IPS-15b (cell line): Measurements from ENCODE around the gene SETD4.
A peak's percentile ranks its signal among the peaks of the same experiment; 100 is the strongest.
"Not testable (repeated sequence)": the region's sequence is repeated elsewhere in the genome, so short reads cannot be mapped to it uniquely, and the experiment has no call there.

Experiments
- H3K27me3 ChIP-seq: one replicate; pipeline ENCODE4 v1.6.1; 2013; ENCODE audit warnings: low read length; ENCODE audit not compliant: control insufficient read depth, insufficient read depth
- H3K36me3 ChIP-seq: one replicate; pipeline ENCODE4 v1.6.1; 2013; ENCODE audit warnings: low read length; ENCODE audit not compliant: control insufficient read depth, insufficient read depth
- H3K4me1 ChIP-seq: one replicate; pipeline ENCODE4 v1.6.1; 2013; ENCODE audit warnings: mild to moderate bottlenecking, low read length; ENCODE audit not compliant: control insufficient read depth, insufficient read depth
- H3K4me3 ChIP-seq: one replicate; pipeline ENCODE4 v1.5.1; 2013; ENCODE audit warnings: low read depth, low read length
- H3K9ac ChIP-seq: one replicate; pipeline ENCODE4 v1.6.1; 2013; ENCODE audit warnings: low read depth, mild to moderate bottlenecking, low read length
- H3K9me3 ChIP-seq: one replicate; pipeline ENCODE4 v1.6.1; 2013; ENCODE audit warnings: mild to moderate bottlenecking, low read length; ENCODE audit not compliant: control insufficient read depth, insufficient read depth

The SETD4 gene

DNA sequence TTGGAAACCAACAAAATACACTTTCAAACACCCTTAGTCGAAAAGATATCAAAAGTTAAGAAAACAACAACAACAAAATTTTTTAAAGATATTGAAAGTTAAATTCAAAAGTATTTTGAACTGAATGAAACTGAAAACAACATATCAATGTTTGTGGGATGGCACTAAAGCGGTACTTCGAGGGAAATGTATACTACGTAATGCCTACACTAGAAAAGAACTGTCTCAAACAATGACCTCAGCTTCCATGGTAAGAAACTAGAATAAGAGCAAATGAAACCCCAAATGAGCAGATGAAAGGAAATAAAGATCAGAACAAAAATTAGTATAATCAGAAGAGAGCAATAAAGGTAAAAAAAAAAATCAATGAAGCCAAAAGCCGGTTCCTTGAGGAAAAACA lies 15.6 kb upstream of the SETD4 start:
- Histone ChIP-seq H3K9ac (no peak overlapping the region), H3K4me1 (peaks cover 16% of the 10 kb centered on the region), H3K36me3 (peaks cover 9% of the 10 kb centered on the region), H3K27me3 (no peaks in the 10 kb centered on the region), H3K4me3 (no peak overlapping the region), H3K9me3 (no peaks in the 10 kb centered on the region)

DNA sequence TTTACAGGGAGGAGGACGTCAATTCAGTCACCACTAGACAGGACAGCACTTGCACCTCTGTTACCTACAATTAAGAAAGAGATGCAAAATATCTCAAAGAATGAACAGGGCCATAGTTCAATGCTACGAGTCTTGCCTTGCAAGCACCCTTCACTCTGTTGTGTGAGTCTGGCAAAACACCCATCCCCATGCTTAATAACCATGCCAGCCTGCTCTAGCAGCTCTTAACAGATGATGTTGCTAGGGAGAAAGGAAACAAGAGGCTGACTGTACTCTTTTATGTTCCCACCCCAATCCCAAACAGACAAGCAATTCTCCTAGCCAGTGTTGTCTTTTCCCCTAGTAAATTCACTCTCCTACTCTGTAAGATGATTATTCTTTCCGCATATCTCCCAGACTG lies 14.8 kb upstream of the SETD4 start:
- Histone ChIP-seq H3K9me3 (no peaks in the 10 kb centered on the region), H3K27me3 (no peaks in the 10 kb centered on the region), H3K4me3 (no peak overlapping the region), H3K36me3 (peaks cover 9% of the 10 kb centered on the region), H3K9ac (no peak overlapping the region), H3K4me1 (peaks cover 19% of the 10 kb centered on the region)

DNA sequence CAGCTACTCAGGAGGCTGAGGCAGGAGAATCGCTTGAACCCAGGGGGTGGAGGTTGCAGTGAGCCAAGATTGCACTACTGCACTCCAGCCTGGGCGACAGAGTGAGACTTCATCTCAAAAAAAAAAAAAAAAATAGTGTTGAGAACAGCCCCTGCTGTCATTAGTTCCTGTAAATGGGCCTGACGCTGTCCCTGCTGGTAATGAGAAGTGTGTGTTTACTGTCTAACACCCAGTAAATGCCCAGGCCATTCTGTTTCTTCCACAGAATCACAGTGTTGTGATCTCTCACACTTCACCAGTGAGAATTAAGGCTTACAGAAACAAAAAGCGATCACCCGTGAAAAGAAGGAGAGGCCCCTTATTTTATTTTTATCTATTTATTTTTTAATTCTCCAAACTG lies 13.6 kb upstream of the SETD4 start:
- H3K4me1 ChIP-seq = peaks cover 19% of the 10 kb centered on the region
- H3K9me3 ChIP-seq, H3K27me3 ChIP-seq, H3K9ac ChIP-seq, H3K36me3 ChIP-seq, H3K4me3 ChIP-seq: not testable (repeated sequence)

DNA sequence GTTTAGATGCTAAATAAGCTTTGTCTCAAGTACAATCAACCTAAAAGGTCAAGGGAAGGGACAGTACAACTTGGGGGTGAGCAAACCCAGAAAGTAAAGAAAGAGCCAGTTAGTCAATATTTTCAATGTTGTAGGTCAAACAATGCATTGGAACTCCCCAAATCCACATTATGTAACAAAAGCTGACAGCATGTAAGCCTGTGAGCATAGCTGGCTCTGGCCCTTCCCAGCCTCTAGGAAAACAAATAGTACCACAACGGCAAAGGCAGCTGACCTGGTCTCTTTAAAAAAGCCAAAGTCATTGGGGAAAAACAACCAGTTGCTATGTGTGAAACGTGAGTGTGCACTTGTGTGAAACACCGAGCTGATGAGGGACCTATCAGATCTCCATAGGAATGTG lies 12.9 kb upstream of the SETD4 start:
- Histone ChIP-seq H3K27me3 (no peaks in the 10 kb centered on the region), H3K4me1 (peaks cover 19% of the 10 kb centered on the region), H3K36me3 (peaks cover 9% of the 10 kb centered on the region), H3K9me3 (peaks cover 9% of the 10 kb centered on the region), H3K4me3 (no peak overlapping the region), H3K9ac (no peak overlapping the region)

DNA sequence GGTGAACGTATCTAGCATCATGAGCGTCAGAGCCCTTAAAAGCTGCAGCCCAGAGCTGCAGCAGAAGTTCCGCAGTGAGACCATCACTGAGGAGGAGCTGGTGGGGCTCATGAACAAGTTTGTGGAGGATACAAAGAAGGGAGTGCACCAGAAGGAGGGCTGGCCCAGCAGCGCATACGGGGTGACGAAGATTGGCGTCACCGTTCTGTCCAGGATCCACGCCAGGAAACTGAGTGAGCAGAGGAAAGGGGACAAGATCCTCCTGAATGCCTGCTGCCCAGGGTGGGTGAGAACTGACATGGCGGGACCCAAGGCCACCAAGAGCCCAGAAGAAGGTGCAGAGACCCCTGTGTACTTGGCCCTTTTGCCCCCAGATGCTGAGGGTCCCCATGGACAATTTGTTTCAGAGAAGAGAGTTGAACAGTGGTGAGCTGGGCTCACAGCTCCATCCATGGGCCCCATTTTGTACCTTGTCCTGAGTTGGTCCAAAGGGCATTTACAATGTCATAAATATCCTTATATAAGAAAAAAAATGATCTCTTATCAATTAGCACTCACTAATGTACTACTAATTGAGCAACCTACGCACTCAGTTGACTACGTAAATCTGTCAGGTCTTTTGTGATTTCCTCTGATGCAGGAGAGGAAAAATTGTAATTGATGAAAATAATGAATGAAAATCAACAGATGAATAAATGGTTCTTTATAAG lies 12.3 kb upstream of the SETD4 start:
- H3K4me3 ChIP-seq = peak overlapping the region; percentile 5
- peaks cover 19% of the 10 kb centered on the region for H3K4me1 ChIP-seq

DNA sequence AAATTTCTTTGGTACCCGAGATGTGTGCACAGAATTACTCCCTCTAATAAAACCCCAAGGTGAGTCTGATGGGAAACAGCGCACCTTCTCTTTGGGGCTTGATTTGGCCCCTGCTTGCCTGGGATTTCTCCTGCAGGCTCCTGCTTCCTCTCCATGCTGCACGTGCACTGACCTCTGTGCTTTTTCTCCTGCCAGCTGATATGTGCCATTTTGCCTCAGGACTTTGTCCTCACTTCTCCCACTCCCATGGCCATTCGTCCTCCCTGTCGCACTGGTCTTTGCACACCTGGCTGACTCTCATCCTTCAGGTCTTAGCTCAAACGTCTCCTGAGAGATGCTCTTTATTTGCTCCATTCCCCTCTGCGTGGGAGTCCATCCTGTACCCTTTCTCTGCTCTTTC lies 10.7 kb upstream of the SETD4 start:
- peak overlapping the region; percentile 91 for H3K4me3 ChIP-seq
- H3K9ac ChIP-seq = no peak overlapping the region
- H3K36me3 ChIP-seq = peaks cover 9% of the 10 kb centered on the region
- peaks cover 12% of the 10 kb centered on the region for H3K9me3 ChIP-seq
- H3K27me3 ChIP-seq = no peaks in the 10 kb centered on the region
- H3K4me1 ChIP-seq = peaks cover 19% of the 10 kb centered on the region

More for the DNA sequence above, 12.3 kb upstream of the SETD4 start:
- Histone ChIP-seq H3K27me3 (no peaks in the 10 kb centered on the region), H3K9me3 (peaks cover 12% of the 10 kb centered on the region), H3K9ac (no peak overlapping the region), H3K36me3 (peaks cover 9% of the 10 kb centered on the region)

DNA sequence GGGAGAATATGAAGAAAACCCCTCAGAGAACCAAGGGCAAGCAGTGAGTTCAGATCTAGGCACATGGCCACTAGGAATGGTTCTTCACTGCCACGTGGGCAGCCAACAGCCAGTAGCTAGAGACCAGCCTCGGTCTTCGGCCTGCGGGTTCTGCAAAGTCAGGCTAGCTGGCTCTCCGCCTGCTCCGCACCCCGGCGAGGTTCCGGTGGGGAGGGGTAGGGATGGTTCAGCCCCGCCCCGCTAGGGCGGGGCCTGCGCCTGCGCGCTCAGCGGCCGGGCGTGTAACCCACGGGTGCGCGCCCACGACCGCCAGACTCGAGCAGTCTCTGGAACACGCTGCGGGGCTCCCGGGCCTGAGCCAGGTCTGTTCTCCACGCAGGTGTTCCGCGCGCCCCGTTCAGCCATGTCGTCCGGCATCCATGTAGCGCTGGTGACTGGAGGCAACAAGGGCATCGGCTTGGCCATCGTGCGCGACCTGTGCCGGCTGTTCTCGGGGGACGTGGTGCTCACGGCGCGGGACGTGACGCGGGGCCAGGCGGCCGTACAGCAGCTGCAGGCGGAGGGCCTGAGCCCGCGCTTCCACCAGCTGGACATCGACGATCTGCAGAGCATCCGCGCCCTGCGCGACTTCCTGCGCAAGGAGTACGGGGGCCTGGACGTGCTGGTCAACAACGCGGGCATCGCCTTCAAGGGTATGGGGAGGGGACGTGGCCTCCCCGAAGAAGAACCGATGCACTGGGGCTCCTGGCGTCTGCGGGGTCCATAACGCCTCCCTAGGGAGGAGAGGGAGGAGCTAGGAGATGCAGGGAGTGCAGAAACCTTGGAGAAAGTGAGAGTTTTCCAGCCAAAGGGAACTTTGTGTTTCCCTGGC lies 9.6 kb upstream of the SETD4 start, which contains the start of gene CBR1:
Gene CBR1, plus strand, starts transcription at position 312 of the 871 bp plus-strand sequence. Its CDS starts 92 bp downstream, at position 404.
- Histone ChIP-seq H3K9me3 (peaks cover 12% of the 10 kb centered on the region), H3K9ac (peak within 1 kb of the TSS; percentile 81), H3K4me1 (peaks cover 14% of the 10 kb centered on the region), H3K4me3 (peak within 1 kb of the TSS; percentile 91), H3K36me3 (peaks cover 9% of the 10 kb centered on the region), H3K27me3 (no peaks in the 10 kb centered on the region)

DNA sequence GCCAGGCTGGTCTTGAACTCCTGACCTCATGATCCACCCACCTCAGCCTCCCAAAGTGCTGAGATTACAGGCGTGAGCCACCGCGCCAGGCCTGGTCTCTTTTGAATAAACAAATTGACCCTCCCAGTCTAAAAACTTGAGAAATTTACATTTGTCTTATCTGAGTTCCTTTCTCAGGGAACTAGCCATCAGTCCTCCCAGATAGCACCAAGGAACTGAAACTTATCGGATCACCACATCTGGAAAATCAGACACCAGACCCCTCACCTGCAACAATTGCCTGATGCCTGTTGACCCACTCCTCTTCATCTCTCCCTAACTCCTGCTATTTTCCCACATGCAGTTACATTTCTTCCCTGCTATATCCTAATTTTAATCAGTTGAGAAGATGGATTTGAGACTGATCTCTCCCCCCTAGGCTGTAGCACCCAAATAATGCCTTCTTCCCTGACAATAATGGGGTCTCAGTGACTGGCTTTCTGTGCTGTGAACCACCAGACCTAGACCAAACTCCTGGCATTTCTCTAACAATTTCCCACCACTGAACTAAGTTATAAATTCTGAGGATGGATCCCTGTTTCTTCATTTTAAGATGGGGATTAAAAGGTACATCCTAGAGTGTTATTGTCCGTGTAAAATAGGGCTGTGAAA lies 8.5 kb upstream of the SETD4 start:
- Histone ChIP-seq H3K9ac (no peak overlapping the region), H3K36me3 (peaks cover 9% of the 10 kb centered on the region), H3K4me3 (no peak overlapping the region), H3K4me1 (peaks cover 10% of the 10 kb centered on the region), H3K27me3 (no peaks in the 10 kb centered on the region), H3K9me3 (peaks cover 12% of the 10 kb centered on the region)

DNA sequence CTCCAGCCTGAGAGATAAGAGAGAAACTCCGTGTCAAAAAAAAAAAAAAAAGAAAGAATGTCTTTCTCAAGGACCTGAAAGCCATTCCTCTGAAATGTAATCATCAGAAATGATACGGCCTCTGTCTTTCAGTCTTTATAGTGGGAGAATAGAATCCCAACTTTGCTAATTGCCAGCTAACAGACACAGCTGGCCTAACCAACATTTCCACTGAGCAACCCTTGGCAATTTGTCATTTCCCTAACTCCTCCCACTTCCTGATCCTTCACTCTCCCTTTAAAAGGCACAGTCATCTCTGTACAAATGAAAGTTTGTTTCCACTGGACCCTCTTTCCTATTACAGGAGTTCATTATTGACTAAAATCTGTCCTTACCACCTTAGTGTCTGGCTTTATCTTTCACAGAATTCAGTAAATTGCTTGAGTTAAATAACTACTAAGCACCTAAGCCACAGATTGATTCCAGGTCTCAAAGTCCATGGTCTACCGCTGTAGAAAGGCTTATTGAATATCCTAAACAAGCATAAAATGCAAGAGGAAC lies 5.2 kb upstream of the SETD4 start:
- Histone ChIP-seq H3K4me3 (no peak overlapping the region), H3K36me3 (no peaks in the 10 kb centered on the region), H3K9me3 (peaks cover 12% of the 10 kb centered on the region), H3K27me3 (no peaks in the 10 kb centered on the region), H3K9ac (no peak overlapping the region), H3K4me1 (peaks cover 8% of the 10 kb centered on the region)

DNA sequence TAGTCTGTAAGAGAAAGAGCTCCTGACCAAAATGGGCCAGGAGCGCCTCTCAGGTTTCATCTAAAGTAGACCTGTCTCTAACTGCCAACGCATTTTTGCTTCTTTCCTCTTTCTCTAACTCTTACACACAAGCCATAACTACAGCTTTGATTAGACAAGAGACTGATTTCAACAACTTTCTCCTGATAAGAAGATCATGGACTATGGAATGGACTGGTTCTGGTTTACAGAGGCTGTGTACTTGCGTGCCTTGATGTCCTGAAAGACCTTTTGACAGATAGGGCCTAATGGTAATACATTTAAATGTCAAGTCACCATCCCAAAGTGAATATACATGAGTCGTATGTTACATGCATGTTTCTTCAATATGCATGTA lies 3.7 kb upstream of the SETD4 start:
- Histone ChIP-seq H3K9ac (no peak overlapping the region), H3K36me3 (no peaks in the 10 kb centered on the region), H3K27me3 (no peaks in the 10 kb centered on the region), H3K4me3 (no peak overlapping the region), H3K4me1 (peaks cover 6% of the 10 kb centered on the region), H3K9me3 (peaks cover 9% of the 10 kb centered on the region)

DNA sequence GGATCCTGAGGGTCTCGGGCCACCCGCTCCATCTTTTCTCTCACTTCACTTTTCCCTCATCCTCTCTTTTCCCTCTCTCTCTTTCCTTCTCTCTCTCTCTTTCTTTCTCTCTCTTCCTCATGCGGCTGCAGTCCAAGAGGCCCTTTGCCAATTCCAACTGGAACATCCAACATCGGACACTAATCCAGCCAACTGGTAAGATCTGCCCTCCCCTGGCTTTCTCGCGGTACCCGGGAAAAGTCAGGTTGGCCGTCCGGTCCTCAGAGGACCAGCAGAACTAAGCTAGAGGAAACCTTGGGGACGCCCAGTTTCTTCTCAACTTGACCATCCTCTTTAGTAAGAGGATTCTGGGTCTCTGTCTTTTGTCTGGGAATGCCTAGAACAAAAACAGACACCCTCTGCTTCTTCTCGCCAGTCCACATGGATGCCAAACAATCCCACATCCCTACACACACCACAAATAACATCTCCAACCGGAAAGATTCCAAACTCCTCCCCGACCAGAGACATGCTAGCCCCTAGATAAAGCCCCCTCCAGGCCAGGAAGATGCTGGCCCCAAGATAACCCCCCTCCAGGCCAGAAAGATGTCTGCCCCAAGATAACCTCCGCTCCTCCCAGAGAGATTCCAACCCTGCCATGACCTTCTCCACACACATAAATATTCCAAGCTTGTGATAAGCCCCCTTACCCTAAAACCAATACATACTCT lies 3.2 kb upstream of the SETD4 start:
- Histone ChIP-seq H3K9me3 (peaks cover 5% of the 10 kb centered on the region), H3K4me1 (peaks cover 6% of the 10 kb centered on the region), H3K9ac (no peak overlapping the region), H3K27me3 (no peaks in the 10 kb centered on the region), H3K36me3 (no peaks in the 10 kb centered on the region), H3K4me3 (no peak overlapping the region)
